GM10266 (cell line): ENCODE data around the gene DDN.

Experiments
- DNase-seq: peaks from one replicate; pipeline ENCODE4 v3.0.0; 2012; ENCODE audit errors: extremely low spot score
- TF ChIP-seq, protein P1 (sequence below): IDR thresholded peaks from 2 replicates; pipeline ENCODE4 v1.5.1; 2012; ENCODE audit warnings: mild to moderate bottlenecking, low read depth; ENCODE audit not compliant: control insufficient read depth, insufficient read depth; ENCODE audit errors: missing control alignments

The DDN gene

GRCh38 chr12:49013428-49013827, 14.3 kb upstream of the DDN start:
- TF ChIP-seq, protein P1, sequence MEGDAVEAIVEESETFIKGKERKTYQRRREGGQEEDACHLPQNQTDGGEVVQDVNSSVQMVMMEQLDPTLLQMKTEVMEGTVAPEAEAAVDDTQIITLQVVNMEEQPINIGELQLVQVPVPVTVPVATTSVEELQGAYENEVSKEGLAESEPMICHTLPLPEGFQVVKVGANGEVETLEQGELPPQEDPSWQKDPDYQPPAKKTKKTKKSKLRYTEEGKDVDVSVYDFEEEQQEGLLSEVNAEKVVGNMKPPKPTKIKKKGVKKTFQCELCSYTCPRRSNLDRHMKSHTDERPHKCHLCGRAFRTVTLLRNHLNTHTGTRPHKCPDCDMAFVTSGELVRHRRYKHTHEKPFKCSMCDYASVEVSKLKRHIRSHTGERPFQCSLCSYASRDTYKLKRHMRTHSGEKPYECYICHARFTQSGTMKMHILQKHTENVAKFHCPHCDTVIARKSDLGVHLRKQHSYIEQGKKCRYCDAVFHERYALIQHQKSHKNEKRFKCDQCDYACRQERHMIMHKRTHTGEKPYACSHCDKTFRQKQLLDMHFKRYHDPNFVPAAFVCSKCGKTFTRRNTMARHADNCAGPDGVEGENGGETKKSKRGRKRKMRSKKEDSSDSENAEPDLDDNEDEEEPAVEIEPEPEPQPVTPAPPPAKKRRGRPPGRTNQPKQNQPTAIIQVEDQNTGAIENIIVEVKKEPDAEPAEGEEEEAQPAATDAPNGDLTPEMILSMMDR, result no peak
- DNase-seq, result no peak

GRCh38 chr12:49012739-49013138, 13.6 kb upstream of the DDN start:
- TF ChIP-seq, protein P1, result no peak
- no peak for DNase-seq

DNA sequence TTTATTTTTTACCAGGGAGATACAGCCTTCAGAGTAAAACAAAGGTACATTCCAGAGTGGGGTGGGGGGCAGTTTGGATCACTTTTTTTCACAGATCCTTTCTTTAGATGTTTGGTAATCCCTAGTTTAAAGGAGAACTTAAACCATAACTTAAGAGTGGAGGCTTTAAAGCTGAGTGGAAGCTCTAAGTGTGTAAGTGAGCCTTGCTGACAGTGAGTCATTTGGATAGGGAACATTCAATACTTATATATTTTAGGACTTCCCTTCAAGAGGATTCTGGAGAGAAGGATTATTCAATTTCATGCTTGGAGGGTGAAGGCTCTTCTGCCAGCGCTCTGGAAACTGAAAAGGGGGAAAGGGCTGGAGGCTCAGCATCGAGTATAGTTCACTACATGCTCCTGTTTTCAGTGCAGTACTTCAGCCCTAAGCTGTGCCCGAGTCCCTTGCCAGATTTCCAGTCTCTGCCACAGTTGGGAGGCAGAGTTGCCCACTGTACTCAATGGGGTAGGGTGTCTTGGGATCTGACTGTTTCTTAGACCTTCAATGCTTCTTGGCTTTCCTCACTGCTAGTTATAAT, 11.0 kb upstream of the DDN start:
- TF ChIP-seq, protein P1, result no peak
- no peak for DNase-seq

GRCh38 chr12:49008943-49009342, 9.8 kb upstream of the DDN start:
- TF ChIP-seq, protein P1, result no peak
- no peak for DNase-seq

GRCh38 chr12:49000346-49000745, 1.2 kb upstream of the DDN start:
- TF ChIP-seq, protein P1, result no peak
- no peak for DNase-seq

DNA sequence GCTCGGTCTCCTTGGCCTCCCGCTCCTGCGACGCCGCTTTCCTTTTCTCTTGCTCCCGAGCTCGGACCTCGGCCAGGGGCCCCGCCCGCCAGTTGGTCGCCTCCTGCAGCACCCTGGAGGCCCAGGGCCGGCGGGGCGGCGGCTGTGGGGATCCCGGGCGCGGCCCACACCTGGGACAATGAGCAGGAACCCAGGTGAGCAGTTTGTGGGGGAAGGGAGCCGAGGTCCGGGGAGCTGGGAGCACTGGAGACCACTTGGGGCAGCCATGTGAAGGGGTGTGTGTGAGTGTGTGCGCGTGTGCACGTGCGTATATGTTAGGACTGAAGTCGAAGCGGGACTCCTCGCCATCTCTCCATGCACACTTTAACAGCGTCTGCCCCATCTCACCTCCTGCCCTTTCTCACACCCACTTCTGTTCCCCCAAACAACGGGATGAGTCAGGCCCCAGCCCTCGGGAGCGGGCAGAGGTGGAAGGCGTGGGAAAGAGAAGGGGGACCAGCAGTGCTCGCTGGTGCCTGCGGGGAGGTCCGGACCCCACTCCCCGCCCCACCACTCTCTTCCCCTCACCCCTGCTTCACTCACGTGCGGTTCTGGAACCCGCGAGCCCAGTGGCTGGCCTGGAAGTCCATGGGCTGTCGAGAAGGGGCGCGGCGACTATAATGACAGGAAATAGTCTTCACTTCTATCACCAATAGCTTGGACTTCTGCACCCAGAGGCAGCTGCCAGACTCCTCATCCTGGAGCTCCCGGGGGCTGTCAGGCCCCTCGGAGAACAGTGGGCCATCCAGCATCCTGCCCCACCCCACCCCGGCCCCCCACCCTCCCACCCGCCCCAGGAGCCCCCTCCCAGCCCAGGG, 450 bp downstream of the DDN start:
- peak; percentile 70 for DNase-seq
- TF ChIP-seq, protein P1, result no peak

GRCh38 chr12:48997719-48998496, 1.3 kb downstream of the DDN start:
- DNase-seq, result peak; percentile 95
- TF ChIP-seq, protein P1, result peak; percentile 3
